ENCODE measurements around the gene EHMT1. TPM values are rescaled to one million over a fixed set of nuclear protein-coding genes. Genes with fewer than 3 reads are reported as not detected.

The EHMT1 gene
- total and polyA plus RNA-seq, 9 of the 15 experiments (the other 6 are each of a cell fraction or from before 2014, with no cell fraction given): 2.2 to 76.0 (median 36.4) TPM

DNA sequence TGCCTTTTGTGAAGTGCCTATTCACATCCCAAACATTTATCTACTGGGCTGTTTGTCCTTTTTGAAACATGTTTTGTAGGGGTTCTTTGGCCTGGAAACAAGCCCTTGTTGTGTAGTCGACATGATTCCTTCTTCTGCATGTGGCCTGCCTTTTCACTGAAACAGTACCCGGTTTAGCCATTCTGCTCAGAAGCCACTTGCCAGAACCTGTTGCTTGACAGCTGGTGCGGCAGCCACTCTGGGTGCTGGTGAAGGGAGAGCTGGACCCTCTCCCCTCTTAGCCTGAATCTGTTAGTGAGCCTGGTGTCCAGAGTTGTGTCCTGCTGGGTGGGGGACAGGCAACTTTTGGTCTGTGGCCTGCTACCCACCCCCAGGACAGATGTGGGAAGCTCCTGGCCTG, 129.9 kb downstream of the EHMT1 start:
- CTCF ChIA-PET (ENCODE audit: low intra/inter-chr PET ratio): no interaction called here
- POLR2A ChIA-PET: interaction anchor here (1.0 kb wide), 1 partner anchor 18 kb away, joined by 3 read pairs; no protein-coding TSS in a partner anchor
- in situ Hi-C loops (cut with MboI): no loop called here

More for the DNA sequence above, 129.9 kb downstream of the EHMT1 start:
- no peak for FAIRE-seq
- Histone ChIP-seq H3K36me3 (ENCODE audit: control insufficient read depth, insufficient read depth, low read length) (peaks cover 69% of the 10 kb centered on the region), H3K9me3 (replicated peaks; ENCODE audit: control insufficient read depth, insufficient read depth, low read depth, low read length) (no peaks in the 10 kb centered on the region), H4K20me1 (replicated peaks; ENCODE audit: control insufficient read depth, insufficient read depth, low read length) (no peaks in the 10 kb centered on the region), H3K9ac (ENCODE audit: insufficient read depth in 1 of 2, low read depth in 2 of 2, low read length in 2 of 2) (peak overlapping the region in 1 of 2 experiments; percentile 67; a peak in 1 of 4 replicates), H3K4me1 (replicated peaks in 1 of 2; ENCODE audit: control insufficient read depth in 2 of 2, insufficient read depth in 2 of 2, low read length in 2 of 2) (peaks cover 3 to 20% of the 10 kb centered on the region in 2 experiments; a peak in 4 of 5 replicates), H3K79me2 (ENCODE audit: control insufficient read depth, insufficient read depth, low read length) (0 out of 3 replicates have a peak, but pooled peaks cover 3% of the 10 kb centered on the region), H3K4me2 (ENCODE audit: insufficient read depth, low read length) (no peak overlapping the region), H3K27me3 (ENCODE audit: control insufficient read depth in 2 of 2, insufficient read depth in 2 of 2, low read length in 2 of 2) (no peaks in the 10 kb centered on the region), H2AFZ (ENCODE audit: low read depth, low read length) (no peak overlapping the region), H3K4me3 (no peak overlapping the region), H3K27ac (ENCODE audit: extremely low read depth, low read depth, low read length) (no peak overlapping the region), H3K9me1 (ENCODE audit: control insufficient read depth, insufficient read depth, low read length) (no peaks in the 10 kb centered on the region)
- intact Hi-C loops (cut with micrococcal nuclease): no loop called here
- TF ChIP-seq NRF1 (conservative IDR thresholded peaks at IDR 0.05 in 1 of 2, IDR thresholded peaks at IDR 0.05 in 1 of 2) (no peak), RFX7 (CRISPR knock-in tag; IDR thresholded peaks at IDR 0.05) (no peak), ZNF324 (CRISPR knock-in tag; IDR thresholded peaks at IDR 0.05) (no peak), ESRRB (CRISPR knock-in tag; IDR thresholded peaks at IDR 0.05; ENCODE audit: borderline replicate concordance) (no peak), ZNF507 (tag; conservative IDR thresholded peaks at IDR 0.05) (no peak), CHD4 (IDR thresholded peaks at IDR 0.05; ENCODE audit: insufficient read depth, insufficient replicate concordance, low read depth, low read length, poor library complexity, severe bottlenecking) (no peak)
- TF ChIP-seq, protein P1, sequence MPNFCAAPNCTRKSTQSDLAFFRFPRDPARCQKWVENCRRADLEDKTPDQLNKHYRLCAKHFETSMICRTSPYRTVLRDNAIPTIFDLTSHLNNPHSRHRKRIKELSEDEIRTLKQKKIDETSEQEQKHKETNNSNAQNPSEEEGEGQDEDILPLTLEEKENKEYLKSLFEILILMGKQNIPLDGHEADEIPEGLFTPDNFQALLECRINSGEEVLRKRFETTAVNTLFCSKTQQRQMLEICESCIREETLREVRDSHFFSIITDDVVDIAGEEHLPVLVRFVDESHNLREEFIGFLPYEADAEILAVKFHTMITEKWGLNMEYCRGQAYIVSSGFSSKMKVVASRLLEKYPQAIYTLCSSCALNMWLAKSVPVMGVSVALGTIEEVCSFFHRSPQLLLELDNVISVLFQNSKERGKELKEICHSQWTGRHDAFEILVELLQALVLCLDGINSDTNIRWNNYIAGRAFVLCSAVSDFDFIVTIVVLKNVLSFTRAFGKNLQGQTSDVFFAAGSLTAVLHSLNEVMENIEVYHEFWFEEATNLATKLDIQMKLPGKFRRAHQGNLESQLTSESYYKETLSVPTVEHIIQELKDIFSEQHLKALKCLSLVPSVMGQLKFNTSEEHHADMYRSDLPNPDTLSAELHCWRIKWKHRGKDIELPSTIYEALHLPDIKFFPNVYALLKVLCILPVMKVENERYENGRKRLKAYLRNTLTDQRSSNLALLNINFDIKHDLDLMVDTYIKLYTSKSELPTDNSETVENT (CRISPR knock-in tag; IDR thresholded peaks at IDR 0.05): no peak
- no TSS peak for BruUV-seq (replicated peaks)
- ATAC-seq: no peak
- 87% methylated on average over 3 of the region's 3 CpGs for WGBS (ENCODE audit: insufficient coverage, low coverage, missing lambda C conversion rate)
- no peak for DNase-seq (ENCODE audit: extremely low read depth in 1 of 4, low spot score in 3 of 4)
